ENCODE results near the gene SMURF1. TPM values are rescaled to one million over a fixed set of nuclear protein-coding genes. Genes with fewer than 3 reads are reported as not detected.

The SMURF1 gene
- total RNA-seq, 2 donors from 2014 or later, result 16.9 to 31.3 TPM

DNA sequence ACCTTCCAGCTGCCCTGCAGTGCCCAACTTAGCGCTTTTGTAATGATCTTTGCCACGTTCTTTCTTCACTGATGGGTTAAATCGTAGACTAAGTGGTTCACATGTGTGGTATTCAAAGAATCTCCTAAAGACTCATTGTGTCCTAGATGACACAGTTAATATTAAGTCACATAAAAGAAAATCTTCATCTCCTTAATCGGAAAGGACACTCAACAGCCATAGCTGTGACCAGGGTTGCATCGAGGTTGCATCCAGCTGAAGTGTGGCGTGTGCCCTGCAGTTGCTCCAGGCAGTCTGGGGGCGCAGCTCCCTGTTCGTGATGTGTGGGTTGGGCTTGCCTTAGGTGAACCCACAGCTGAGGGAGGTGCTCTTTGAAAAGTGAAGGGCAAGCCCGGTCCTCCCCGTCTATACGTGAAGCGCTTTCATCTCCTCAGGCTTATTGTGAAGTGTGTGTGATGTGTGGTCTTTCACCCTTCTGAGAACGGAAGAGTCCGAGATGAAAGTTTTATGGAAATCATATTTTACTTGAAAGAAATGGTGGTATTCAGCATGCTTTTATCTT lies 142.9 kb downstream of the SMURF1 start:
- no peak for TF ChIP-seq POLR2A (IDR thresholded peaks at IDR 0.05)
- H3K27ac ChIP-seq, result no peak overlapping the region
- intact Hi-C loops (cut with DNase I), result no loop called here
- no peaks in the 10 kb centered on the region for H3K4me1 ChIP-seq
- peaks cover 9 to 15% of the 10 kb centered on the region in 2 donors for H3K36me3 ChIP-seq (replicated peaks in 1 of 2; ENCODE audit: insufficient read depth in 1 of 2, low read depth in 2 of 2)
- ATAC-seq (no peak), DNase-seq (no peak)
- no peak overlapping the region for H3K4me3 ChIP-seq
- H3K27me3 ChIP-seq, result no peaks in the 10 kb centered on the region
- 89 to 98% methylated on average over 14 of the region's 14 CpGs for WGBS, 2 donors
- no peaks in the 10 kb centered on the region for H3K9me3 ChIP-seq

DNA sequence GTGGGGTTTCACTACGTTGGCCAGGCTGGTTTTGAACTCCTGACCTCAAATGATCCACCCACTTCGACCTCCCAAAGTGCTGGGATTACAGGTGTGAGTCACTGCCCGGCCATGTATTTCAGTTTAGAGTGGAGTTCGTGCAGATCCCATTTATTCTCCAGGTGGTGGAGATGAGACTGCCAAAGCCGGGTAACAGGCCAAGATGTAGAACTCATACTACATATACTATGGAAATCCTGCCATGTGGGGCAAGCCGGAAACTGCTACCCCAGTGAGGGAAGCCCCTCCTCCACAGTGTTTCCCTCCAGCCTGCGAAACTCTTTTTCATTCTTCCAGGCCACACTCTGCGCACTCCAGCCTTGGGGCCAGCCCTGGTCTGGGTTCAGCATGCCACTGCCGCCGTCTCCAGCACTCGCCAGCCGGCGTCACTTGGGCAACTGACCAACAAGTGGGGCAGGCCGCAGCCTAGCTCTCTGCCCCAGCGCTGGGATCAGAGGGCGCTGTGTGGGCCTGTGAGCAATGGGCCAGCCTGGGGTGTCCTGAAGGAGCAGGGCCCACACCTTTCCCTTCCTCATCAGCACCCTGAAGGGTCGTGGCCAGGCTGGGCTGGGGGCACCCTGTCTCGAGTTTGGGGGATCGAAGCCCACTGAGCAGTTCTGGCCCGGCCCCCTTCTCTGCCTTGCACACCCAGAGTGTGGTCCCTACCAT lies 143.6 kb downstream of the SMURF1 start:
- WGBS, 2 donors, result 93 to 94% methylated on average over 15 to 20 of the region's 20 CpGs
- Histone ChIP-seq H3K27me3 (no peaks in the 10 kb centered on the region), H3K4me3 (no peak overlapping the region), H3K9me3 (no peaks in the 10 kb centered on the region), H3K27ac (no peak overlapping the region), H3K36me3 (replicated peaks in 1 of 2; ENCODE audit: insufficient read depth in 1 of 2, low read depth in 2 of 2) (peaks cover 6 to 15% of the 10 kb centered on the region in 2 donors), H3K4me1 (no peaks in the 10 kb centered on the region)
- no peak for TF ChIP-seq POLR2A (IDR thresholded peaks at IDR 0.05)
- TF ChIP-seq, protein P1, sequence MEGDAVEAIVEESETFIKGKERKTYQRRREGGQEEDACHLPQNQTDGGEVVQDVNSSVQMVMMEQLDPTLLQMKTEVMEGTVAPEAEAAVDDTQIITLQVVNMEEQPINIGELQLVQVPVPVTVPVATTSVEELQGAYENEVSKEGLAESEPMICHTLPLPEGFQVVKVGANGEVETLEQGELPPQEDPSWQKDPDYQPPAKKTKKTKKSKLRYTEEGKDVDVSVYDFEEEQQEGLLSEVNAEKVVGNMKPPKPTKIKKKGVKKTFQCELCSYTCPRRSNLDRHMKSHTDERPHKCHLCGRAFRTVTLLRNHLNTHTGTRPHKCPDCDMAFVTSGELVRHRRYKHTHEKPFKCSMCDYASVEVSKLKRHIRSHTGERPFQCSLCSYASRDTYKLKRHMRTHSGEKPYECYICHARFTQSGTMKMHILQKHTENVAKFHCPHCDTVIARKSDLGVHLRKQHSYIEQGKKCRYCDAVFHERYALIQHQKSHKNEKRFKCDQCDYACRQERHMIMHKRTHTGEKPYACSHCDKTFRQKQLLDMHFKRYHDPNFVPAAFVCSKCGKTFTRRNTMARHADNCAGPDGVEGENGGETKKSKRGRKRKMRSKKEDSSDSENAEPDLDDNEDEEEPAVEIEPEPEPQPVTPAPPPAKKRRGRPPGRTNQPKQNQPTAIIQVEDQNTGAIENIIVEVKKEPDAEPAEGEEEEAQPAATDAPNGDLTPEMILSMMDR (IDR thresholded peaks at IDR 0.05), result no peak
- DNase-seq, result peak in 1 of 4 donors; percentile 6
- intact Hi-C loops (cut with DNase I), result no loop called here
- ATAC-seq, result no peak

DNA sequence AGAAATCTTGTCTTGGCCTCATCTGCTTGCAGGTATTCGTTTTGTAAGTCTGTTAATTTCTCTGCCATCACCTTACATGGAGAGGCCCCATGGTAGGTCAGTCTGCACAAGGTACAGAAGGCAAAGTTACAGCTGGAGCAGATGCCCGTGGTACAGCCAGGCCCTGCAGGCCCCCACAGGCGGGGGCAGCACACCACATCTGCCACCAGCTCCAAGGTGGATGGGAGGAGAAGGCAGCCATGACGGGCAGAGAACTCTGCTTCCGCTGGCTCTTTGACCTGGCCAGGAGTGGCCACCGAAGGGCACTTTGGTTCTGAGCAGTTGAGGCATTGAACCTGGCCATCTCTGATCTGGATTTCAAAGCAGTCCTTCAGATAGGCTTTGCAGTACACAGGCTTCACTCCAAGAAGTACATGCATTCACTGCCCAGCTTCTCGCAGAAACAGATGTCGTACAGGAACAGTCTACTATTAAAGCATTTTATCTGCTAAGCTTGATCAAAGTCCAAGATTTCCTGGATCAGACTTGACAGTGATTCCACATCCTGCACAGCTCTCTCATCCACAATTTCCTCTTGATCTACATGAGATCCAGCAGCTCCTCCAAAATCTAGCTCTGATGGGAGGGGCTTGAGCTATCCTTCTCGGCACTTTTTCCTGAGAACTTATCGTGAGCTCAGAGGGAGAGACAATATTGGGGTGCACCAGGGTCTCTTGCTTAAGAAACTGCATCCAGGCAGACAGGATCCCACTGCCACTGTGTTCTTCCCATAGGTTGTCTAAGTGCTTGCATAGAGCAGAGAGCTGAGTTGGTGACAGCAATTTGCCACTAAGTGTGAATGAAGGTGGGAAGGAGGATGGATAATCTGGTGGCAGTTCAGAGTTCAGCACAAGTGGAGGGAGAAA lies 144.8 kb downstream of the SMURF1 start:
- TF ChIP-seq, protein P1 (IDR thresholded peaks at IDR 0.05), result no peak
- no peak for TF ChIP-seq POLR2A (IDR thresholded peaks at IDR 0.05)
- Histone ChIP-seq H3K36me3 (replicated peaks in 1 of 2; ENCODE audit: insufficient read depth in 1 of 2, low read depth in 2 of 2) (peaks cover 0 to 18% of the 10 kb centered on the region in 2 donors), H3K4me3 (no peak overlapping the region), H3K9me3 (no peaks in the 10 kb centered on the region), H3K27me3 (no peaks in the 10 kb centered on the region), H3K27ac (no peak overlapping the region), H3K4me1 (no peaks in the 10 kb centered on the region)
- intact Hi-C loops (cut with DNase I), result no loop called here
- ATAC-seq (no peak), DNase-seq (peak in 1 of 4 donors; percentile 3)
- WGBS, 2 donors, result 77 to 87% methylated on average over 10 of the region's 10 CpGs

DNA sequence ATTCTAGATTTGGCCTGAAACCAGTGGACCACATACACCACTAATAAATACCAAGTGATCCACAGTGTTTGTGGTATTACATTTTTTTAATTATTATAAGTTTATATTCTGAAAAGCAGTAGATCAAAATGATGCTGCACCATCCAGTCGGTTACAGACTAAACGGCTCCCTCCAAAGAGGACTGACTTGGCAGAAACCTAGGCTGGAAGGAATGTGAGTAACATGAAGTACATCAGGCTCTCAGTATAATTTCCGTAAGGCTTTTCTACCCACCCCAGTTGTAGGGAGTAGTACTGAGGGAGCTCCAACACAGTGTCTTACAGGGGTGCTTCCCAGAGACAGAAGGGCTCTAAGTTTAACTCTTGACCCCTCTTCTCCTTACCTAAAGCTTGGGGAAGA lies 146.1 kb downstream of the SMURF1 start:
- DNase-seq (no peak), ATAC-seq (no peak)
- intact Hi-C loops (cut with DNase I), result no loop called here
- H3K4me3 ChIP-seq, result no peak overlapping the region
- no peaks in the 10 kb centered on the region for H3K27me3 ChIP-seq
- no peaks in the 10 kb centered on the region for H3K4me1 ChIP-seq
- H3K9me3 ChIP-seq, result no peaks in the 10 kb centered on the region
- 85 to 87% methylated on average over 3 of the region's 3 CpGs for WGBS, 2 donors
- H3K27ac ChIP-seq, result no peak overlapping the region
- TF ChIP-seq, protein P1 (IDR thresholded peaks at IDR 0.05), result no peak
- TF ChIP-seq POLR2A (IDR thresholded peaks at IDR 0.05), result no peak
- H3K36me3 ChIP-seq (replicated peaks in 1 of 2; ENCODE audit: insufficient read depth in 1 of 2, low read depth in 2 of 2), result peaks cover 0 to 27% of the 10 kb centered on the region in 2 donors

DNA sequence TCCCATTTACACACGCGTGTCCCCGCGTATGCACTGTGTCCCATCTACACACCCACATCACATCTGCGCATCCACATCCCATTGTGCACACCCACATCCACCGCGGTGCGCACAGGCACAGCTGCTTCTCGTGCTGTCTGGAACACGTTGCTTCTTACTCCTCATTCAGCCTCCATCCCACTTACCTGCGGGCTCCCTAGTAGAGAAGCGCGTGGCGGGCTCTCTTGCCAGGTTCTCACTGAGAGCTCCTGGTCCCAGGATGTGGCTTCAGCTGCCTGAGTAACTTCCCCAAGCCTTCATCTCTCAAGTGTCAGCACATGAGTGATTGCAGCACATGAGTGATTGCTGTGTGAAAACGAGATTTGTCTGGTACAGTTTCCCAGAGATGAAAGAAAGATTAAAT lies 147.8 kb downstream of the SMURF1 start:
- TF ChIP-seq POLR2A (IDR thresholded peaks at IDR 0.05), result no peak
- TF ChIP-seq, protein P1 (IDR thresholded peaks at IDR 0.05), result no peak
- 89 to 92% methylated on average over 15 of the region's 15 CpGs for WGBS, 2 donors
- Histone ChIP-seq H3K9me3 (no peaks in the 10 kb centered on the region), H3K4me3 (no peak overlapping the region), H3K27ac (no peak overlapping the region), H3K4me1 (no peaks in the 10 kb centered on the region), H3K36me3 (replicated peaks in 1 of 2; ENCODE audit: insufficient read depth in 1 of 2, low read depth in 2 of 2) (peaks cover 0 to 37% of the 10 kb centered on the region in 2 donors), H3K27me3 (no peaks in the 10 kb centered on the region)
- ATAC-seq (no peak), DNase-seq (no peak)
- intact Hi-C loops (cut with DNase I), result no loop called here

Data from body of pancreas (tissue), 4 donors.